ENCODE measurements around the gene ANAPC2.

The ANAPC2 gene

DNA sequence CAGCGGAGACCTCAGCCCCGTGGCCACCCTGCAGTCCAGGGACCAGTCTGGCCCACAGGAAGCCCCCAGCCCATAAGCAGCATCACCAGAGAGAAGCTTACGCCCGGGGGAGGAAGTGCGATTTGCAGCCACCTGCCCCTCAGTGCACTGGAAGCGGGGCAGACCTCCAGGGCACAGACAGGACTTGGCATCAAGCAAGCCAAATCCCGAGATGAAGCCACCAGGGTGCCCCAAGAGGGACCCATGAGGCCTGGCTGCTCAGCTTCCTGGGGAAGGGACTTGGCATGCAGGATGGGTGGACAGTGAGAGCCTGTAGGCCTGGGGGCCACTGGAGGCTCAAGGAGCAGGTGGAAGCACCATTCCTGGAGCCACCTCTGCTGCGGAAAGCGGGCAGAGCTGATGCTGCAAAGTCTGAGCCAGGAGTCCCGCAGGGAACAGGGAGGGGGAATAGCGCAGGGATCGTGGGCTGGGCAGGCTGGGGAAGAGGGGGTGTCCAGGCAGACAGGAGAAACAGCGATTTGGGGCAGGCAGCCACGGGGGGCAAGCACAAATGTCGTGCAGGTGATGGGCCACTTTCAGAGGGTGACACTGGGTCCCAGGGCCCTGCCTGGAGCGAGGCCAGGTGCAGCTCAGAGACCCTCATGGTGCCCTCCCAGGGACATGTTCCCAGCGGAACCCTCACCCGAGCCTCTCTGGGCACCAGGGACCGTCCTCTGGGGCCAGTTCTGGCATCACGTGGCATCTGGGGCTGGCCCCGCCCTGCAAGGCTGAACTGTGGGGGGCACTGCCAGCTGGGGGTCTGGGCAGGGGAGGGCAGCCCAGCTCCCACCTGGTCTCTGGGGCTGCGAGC, 21.8 kb downstream of the ANAPC2 start:
- ChIA-PET CTCF (interaction anchor here (1.1 to 2.2 kb wide), 2 partner anchors 9 to 17 kb away, joined by 3 to 5 read pairs; no protein-coding TSS in a partner anchor), POLR2A (interaction anchor here (1.6 kb wide), 1 partner anchor 37 kb away, joined by 6 read pairs; no protein-coding TSS in a partner anchor)
- TF ChIP-seq TARDBP (IDR thresholded peaks at IDR 0.05) (no peak), FOXA1 (IDR thresholded peaks at IDR 0.05) (no peak), NFRKB (IDR thresholded peaks at IDR 0.05) (no peak), LEF1 (IDR thresholded peaks at IDR 0.05; ENCODE audit: borderline replicate concordance) (no peak), FOXM1 (IDR thresholded peaks at IDR 0.05; ENCODE audit: borderline replicate concordance) (no peak), SUZ12 (IDR thresholded peaks at IDR 0.05) (no peak), L3MBTL2 (conservative IDR thresholded peaks at IDR 0.05) (no peak), ARNT (IDR thresholded peaks at IDR 0.05) (no peak), PKNOX1 (IDR thresholded peaks at IDR 0.05) (no peak), BHLHE40 (IDR thresholded peaks at IDR 0.05; ENCODE audit: borderline replicate concordance) (no peak), ELF4 (IDR thresholded peaks at IDR 0.05) (no peak), ZNF384 (IDR thresholded peaks at IDR 0.05) (no peak)
- no peak for DNase-seq (ENCODE audit: extremely low spot score)

DNA sequence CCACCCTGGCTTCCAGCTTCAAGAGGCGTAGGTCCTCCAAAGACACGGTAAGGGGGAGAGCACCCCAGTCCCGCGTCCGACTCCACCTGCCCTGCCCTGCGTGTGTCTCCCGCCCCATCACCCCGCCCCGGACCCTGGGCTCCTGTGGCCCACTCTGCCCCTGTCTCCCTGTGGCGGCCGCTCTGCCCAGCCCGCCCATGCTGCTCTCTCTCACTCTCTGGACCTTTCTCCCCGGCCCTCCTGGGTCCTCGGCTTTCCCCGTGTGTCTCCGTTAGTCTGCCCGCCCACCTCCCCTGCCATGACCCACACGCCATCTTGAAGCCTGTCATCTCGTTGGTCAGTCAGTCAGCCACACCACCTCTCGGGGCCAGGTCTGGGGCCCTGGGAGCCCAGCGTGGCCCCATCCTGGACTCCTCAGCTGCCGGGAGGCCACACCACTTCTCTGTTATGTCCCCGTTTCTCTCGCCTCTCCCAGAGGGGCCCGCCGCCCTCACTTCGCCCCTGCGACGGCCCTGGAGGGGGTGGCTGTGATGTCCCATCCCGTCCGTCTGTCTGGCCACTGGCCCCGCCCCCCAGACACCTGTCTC, 23.0 kb downstream of the ANAPC2 start:
- ChIA-PET POLR2A (no interaction called here), CTCF (no interaction called here)
- TF ChIP-seq LEF1 (IDR thresholded peaks at IDR 0.05; ENCODE audit: borderline replicate concordance) (no peak), FOXK2 (IDR thresholded peaks at IDR 0.05) (no peak), BHLHE40 (IDR thresholded peaks at IDR 0.05; ENCODE audit: borderline replicate concordance) (no peak), L3MBTL2 (conservative IDR thresholded peaks at IDR 0.05) (no peak), FOXA1 (IDR thresholded peaks at IDR 0.05) (no peak), HDGF (IDR thresholded peaks at IDR 0.05; ENCODE audit: borderline replicate concordance) (no peak), FOXM1 (IDR thresholded peaks at IDR 0.05; ENCODE audit: borderline replicate concordance) (no peak), NFRKB (IDR thresholded peaks at IDR 0.05) (no peak), ELF4 (IDR thresholded peaks at IDR 0.05) (no peak), ARNT (IDR thresholded peaks at IDR 0.05) (no peak), SUZ12 (IDR thresholded peaks at IDR 0.05) (no peak), TARDBP (IDR thresholded peaks at IDR 0.05) (no peak), CTBP1 (IDR thresholded peaks at IDR 0.05; ENCODE audit: borderline replicate concordance) (no peak), SP1 (IDR thresholded peaks at IDR 0.05) (no peak), ZNF384 (IDR thresholded peaks at IDR 0.05) (no peak), PKNOX1 (IDR thresholded peaks at IDR 0.05) (no peak)
- DNase-seq (ENCODE audit: extremely low spot score): no peak

GRCh38 chr9:137164370-137165249, 23.8 kb downstream of the ANAPC2 start:
- ChIA-PET POLR2A (no interaction called here), CTCF (interaction anchor here (0.6 kb wide), 1 partner anchor 163 kb away, joined by 5 read pairs; no protein-coding TSS in a partner anchor)
- no peak for DNase-seq (ENCODE audit: extremely low spot score)
- TF ChIP-seq NFRKB (IDR thresholded peaks at IDR 0.05) (no peak), TARDBP (IDR thresholded peaks at IDR 0.05) (no peak), PKNOX1 (IDR thresholded peaks at IDR 0.05) (no peak), CTBP1 (IDR thresholded peaks at IDR 0.05; ENCODE audit: borderline replicate concordance) (no peak), LEF1 (IDR thresholded peaks at IDR 0.05; ENCODE audit: borderline replicate concordance) (no peak), L3MBTL2 (conservative IDR thresholded peaks at IDR 0.05) (no peak), ZNF384 (IDR thresholded peaks at IDR 0.05) (no peak), ELF4 (IDR thresholded peaks at IDR 0.05) (no peak), FOXK2 (IDR thresholded peaks at IDR 0.05) (no peak), FOXA1 (IDR thresholded peaks at IDR 0.05) (no peak), SP1 (IDR thresholded peaks at IDR 0.05) (no peak), ARNT (IDR thresholded peaks at IDR 0.05) (no peak), HDGF (IDR thresholded peaks at IDR 0.05; ENCODE audit: borderline replicate concordance) (no peak), BHLHE40 (IDR thresholded peaks at IDR 0.05; ENCODE audit: borderline replicate concordance) (no peak), FOXM1 (IDR thresholded peaks at IDR 0.05; ENCODE audit: borderline replicate concordance) (no peak)

GRCh38 chr9:137163805-137164204, 24.6 kb downstream of the ANAPC2 start:
- CTCF ChIA-PET: no interaction called here
- TF ChIP-seq ELF4 (IDR thresholded peaks at IDR 0.05) (no peak), FOXA1 (IDR thresholded peaks at IDR 0.05) (no peak)
- POLR2A ChIA-PET: no interaction called here
- DNase-seq (ENCODE audit: extremely low spot score): no peak

DNA sequence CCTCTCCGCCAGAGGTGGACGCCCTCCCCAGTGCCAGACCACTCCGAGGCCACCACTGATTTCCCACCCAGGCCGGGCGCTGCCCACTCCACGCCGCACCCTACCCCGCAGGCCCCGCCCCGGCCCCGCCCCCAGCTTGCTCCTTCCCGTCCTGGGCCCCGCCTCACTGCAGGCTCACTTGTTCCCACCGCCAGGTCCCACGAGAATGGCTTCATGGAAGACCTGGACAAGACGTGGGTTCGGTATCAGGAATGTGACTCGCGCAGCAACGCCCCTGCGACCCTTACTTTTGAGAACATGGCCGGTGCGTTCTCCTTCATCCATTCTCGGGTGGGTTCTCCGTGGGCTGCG, 25.0 kb downstream of the ANAPC2 start:
- DNase-seq (ENCODE audit: extremely low spot score): no peak
- TF ChIP-seq BHLHE40 (IDR thresholded peaks at IDR 0.05; ENCODE audit: borderline replicate concordance) (no peak), SUZ12 (IDR thresholded peaks at IDR 0.05) (no peak), FOXM1 (IDR thresholded peaks at IDR 0.05; ENCODE audit: borderline replicate concordance) (no peak), SP1 (IDR thresholded peaks at IDR 0.05) (no peak), HDGF (IDR thresholded peaks at IDR 0.05; ENCODE audit: borderline replicate concordance) (no peak)
- CTCF ChIA-PET: no interaction called here
- POLR2A ChIA-PET: interaction anchor here (0.9 kb wide), 1 partner anchor 34 kb away, joined by 4 read pairs; no protein-coding TSS in a partner anchor

Measured in HEK293T (cell line).